Inflammatory macrophage (primary cell): ENCODE results near the gene PAH.
"Not testable (repeated sequence)": the region's sequence is repeated elsewhere in the genome, so short reads cannot be mapped to it uniquely, and the experiment has no call there.

Experiments used
- DNase-seq, 2 donors: peaks; one replicate each; pipeline ENCODE4 v3.0.0-alpha.2; 2020 to 2022

PAH gene

GRCh38 chr12:102888511-102888910, 28.5 kb downstream of the PAH start:
- DNase-seq = no peak

- DNase-seq = no peak
Observed at GRCh38 chr12:102885043-102885932, 31.8 kb downstream of the PAH start.

GRCh38 chr12:102883204-102883799, 33.7 kb downstream of the PAH start:
- peak; percentile 26 to 29 for DNase-seq

- DNase-seq = no peak
Observed at GRCh38 chr12:102880783-102881182, 36.3 kb downstream of the PAH start.

- no peak for DNase-seq
Observed at GRCh38 chr12:102879144-102879763, 37.8 kb downstream of the PAH start.

- DNase-seq = no peak
Observed at GRCh38 chr12:102876883-102877282, 40.2 kb downstream of the PAH start.

GRCh38 chr12:102874819-102875218, 42.2 kb downstream of the PAH start:
- DNase-seq = no peak

- DNase-seq = no peak
Observed at GRCh38 chr12:102873077-102873476, 44.0 kb downstream of the PAH start.

- no peak for DNase-seq
Observed at GRCh38 chr12:102871014-102871413, 46.0 kb downstream of the PAH start.

GRCh38 chr12:102869571-102869970, 47.5 kb downstream of the PAH start:
- DNase-seq = no peak

GRCh38 chr12:102865821-102866615, 51.0 kb downstream of the PAH start:
- DNase-seq = no peak

GRCh38 chr12:102862486-102862885, 54.6 kb downstream of the PAH start:
- DNase-seq = no peak

- DNase-seq = no peak
Observed at GRCh38 chr12:102851246-102851645, 65.8 kb downstream of the PAH start.

- DNase-seq = no peak
Observed at GRCh38 chr12:102849722-102850447, 67.2 kb downstream of the PAH start.

GRCh38 chr12:102848832-102849231, 68.2 kb downstream of the PAH start:
- DNase-seq = no peak

GRCh38 chr12:102847131-102847530, 69.9 kb downstream of the PAH start:
- no peak for DNase-seq

- DNase-seq = no peak
Observed at GRCh38 chr12:102833687-102834441, 83.2 kb downstream of the PAH start.

- not testable (repeated sequence) for DNase-seq
Observed at GRCh38 chr12:102832826-102833225, 84.2 kb downstream of the PAH start.

GRCh38 chr12:102824218-102824835, 92.7 kb downstream of the PAH start:
- DNase-seq = no peak

GRCh38 chr12:102821149-102821548, 95.9 kb downstream of the PAH start:
- DNase-seq = no peak
